Keratinocyte (primary cell): Measurements from ENCODE around the gene OTX1. TPM values are rescaled to one million over a fixed set of nuclear protein-coding genes. Genes with fewer than 3 reads are reported as not detected.

Source experiments
- DNase-seq: peaks from one replicate; pipeline ENCODE4 v3.0.0-alpha.2; 2011; ENCODE audit warnings: low read depth, missing footprints, low spot score
- FAIRE-seq: peaks from 2 replicates; lab custom pipeline; 2011; peaks lifted over from hg19 to GRCh38; lab: Jason Lieb, UNC
- H2AFZ ChIP-seq: 2 replicates; pipeline ENCODE4 v1.6.0; 2012; ENCODE audit warnings: low read length, control low read depth, inconsistent platforms; ENCODE audit not compliant: control insufficient read depth
- H3K27ac ChIP-seq: 2 replicates; pipeline ENCODE4 v1.5.1; 2011; ENCODE audit warnings: low read length; ENCODE audit not compliant: control insufficient read depth, insufficient read depth
- H3K27me3 ChIP-seq: 3 replicates; pipeline ENCODE4 v1.6.0; 2011; ENCODE audit warnings: low read length; ENCODE audit not compliant: control insufficient read depth, insufficient read depth; ENCODE audit errors: extremely low read depth
- H3K36me3 ChIP-seq, 2 experiments: 2 replicates in 1 of 2; 3 replicates in 1 of 2; pipeline ENCODE4 v1.5.1; 2011; ENCODE audit warnings: low read length in 2 of 2, mild to moderate bottlenecking in 1 of 2; ENCODE audit not compliant: control insufficient read depth in 2 of 2, insufficient read depth in 2 of 2; ENCODE audit errors: extremely low read depth in 1 of 2
- H3K4me1 ChIP-seq: 3 replicates; pipeline ENCODE4 v1.5.1; 2011; ENCODE audit warnings: low read length; ENCODE audit not compliant: control insufficient read depth, insufficient read depth; ENCODE audit errors: extremely low read depth
- H3K4me2 ChIP-seq: 3 replicates; pipeline ENCODE4 v1.6.0; 2011; ENCODE audit warnings: low read depth, low read length; ENCODE audit not compliant: control insufficient read depth, insufficient read depth; ENCODE audit errors: extremely low read depth
- H3K4me3 ChIP-seq, 3 experiments: fragments of 200-600 bp in 1 of 3; sonication (generic) in 1 of 3; 2 replicates in 2 of 3; 3 replicates in 1 of 3; pipeline ENCODE4 v1.5.1; 2011 to 2016; ENCODE audit warnings: low read length in 3 of 3, mild to moderate bottlenecking in 3 of 3, control low read depth in 2 of 3, inconsistent platforms in 1 of 3, low read depth in 1 of 3, mixed read lengths in 1 of 3, mixed run types in 1 of 3, moderate library complexity in 1 of 3; ENCODE audit not compliant: control insufficient read depth in 2 of 3, insufficient read depth in 2 of 3; ENCODE audit errors: extremely low read depth in 1 of 3
- H3K79me2 ChIP-seq: 2 replicates; pipeline ENCODE4 v1.6.0; 2012; ENCODE audit warnings: low read length; ENCODE audit not compliant: control insufficient read depth, insufficient read depth
- H3K9ac ChIP-seq: 3 replicates; pipeline ENCODE4 v1.6.0; 2011; ENCODE audit warnings: low read length; ENCODE audit not compliant: control insufficient read depth, insufficient read depth; ENCODE audit errors: extremely low read depth
- H3K9me1 ChIP-seq: 3 replicates; pipeline ENCODE4 v1.6.0; 2011; ENCODE audit warnings: low read length; ENCODE audit not compliant: control insufficient read depth, insufficient read depth; ENCODE audit errors: extremely low read depth
- H3K9me3 ChIP-seq: 2 replicates; pipeline ENCODE4 v1.5.1; 2012; ENCODE audit warnings: low read depth, low read length; ENCODE audit not compliant: control insufficient read depth
- H4K20me1 ChIP-seq: 3 replicates; pipeline ENCODE4 v1.6.0; 2011; ENCODE audit warnings: low read length; ENCODE audit not compliant: control insufficient read depth, insufficient read depth; ENCODE audit errors: extremely low read depth
- CTCF ChIP-seq, 3 experiments: IDR thresholded peaks in 1 of 3; conservative IDR thresholded peaks in 1 of 3; optimal IDR thresholded peaks in 1 of 3; 2 replicates in 2 of 3; 3 replicates in 1 of 3; pipeline versions ENCODE3 to v1.5.1; 2011; ENCODE audit warnings: low read length in 3 of 3, mild to moderate bottlenecking in 3 of 3, moderate library complexity in 2 of 3, control low read depth in 1 of 3, inconsistent platforms in 1 of 3; ENCODE audit not compliant: insufficient read depth in 2 of 3; ENCODE audit errors: extremely low read depth in 1 of 3
- EZH2 ChIP-seq: IDR thresholded peaks from one replicate; pipeline ENCODE4 v1.6.1; 2012; ENCODE audit warnings: inconsistent platforms, mild to moderate bottlenecking, low read length, moderate library complexity
- dilution Hi-C: fragments of 300-500 bp; cut with MboI; formaldehyde crosslinking; loops from one replicate; pipeline ENCODE4 v1.7.0; 2020; ENCODE audit warnings: low sequenced_read_pairs; ENCODE audit not compliant: extremely low pct_ligation_motif_present
- polyA minus RNA-seq, 3 experiments: library from RNA; depleted of rRNA, polyadenylated mRNA; stranded (reverse); fragments of >200 nt; gene quantifications; 1 replicate in 1 of 3; 2 replicates in 1 of 3; 3 replicates in 1 of 3; pipeline ENCODE4 v1.2.3, GENCODE V29; 2011
- polyA plus RNA-seq, 5 experiments: library from polyadenylated mRNA; depleted of rRNA in 3 of 5; stranded (reverse) in 3 of 5; stranded (forward) in 1 of 5; unstranded in 1 of 5; fragments of >200 nt; gene quantifications; 1 replicate in 1 of 5; 2 replicates in 3 of 5; 3 replicates in 1 of 5; pipeline versions ENCODE4 v1.2.1 to v1.2.3, GENCODE V29; 2011 to 2012; ENCODE audit warnings: missing spikeins in 2 of 5, low read depth in 1 of 5, low replicate concordance in 1 of 5

Gene OTX1
- 0.22 to 0.54 TPM (median 0.28 TPM) in 3 replicates for polyA plus RNA-seq
- 0.55 TPM for polyA plus RNA-seq (2011; ENCODE audit: low read depth)
- 0.26 and 0.35 TPM in 2 replicates for polyA plus RNA-seq (2011; cell fraction: cytosol; rRNA removed)
- polyA plus RNA-seq (2011; cell fraction: nucleus; rRNA removed), result 2.1 and 3.3 TPM in 2 replicates
- polyA plus RNA-seq (2012; ENCODE audit: low replicate concordance), result 2.6 and 3.1 TPM in 2 replicates
- 0.10 to 1.0 TPM (median 0.20 TPM) in 3 replicates for polyA minus RNA-seq
- polyA minus RNA-seq (2011; cell fraction: cytosol; rRNA and poly(A)+ RNA removed), result 1.2 TPM
- polyA minus RNA-seq (2011; cell fraction: nucleus; rRNA and poly(A)+ RNA removed), result 2.5 and 3.1 TPM in 2 replicates

- peaks cover 23% of the 10 kb centered on the region for H3K4me1 ChIP-seq
- peak within 1 kb of the TSS; percentile 92 for H3K9ac ChIP-seq
- peak within 1 kb of the TSS; percentile 100 for H3K4me2 ChIP-seq
- peak within 1 kb of the TSS; percentile 98 for H2AFZ ChIP-seq
- H3K9me1 ChIP-seq, result no peaks in the 10 kb centered on the region
- H3K9me3 ChIP-seq, result no peaks in the 10 kb centered on the region
- TF ChIP-seq CTCF (optimal IDR thresholded peaks at IDR 0.05 in 1 of 3, IDR thresholded peaks at IDR 0.05 in 1 of 3, conservative IDR thresholded peaks at IDR 0.05 in 1 of 3; ENCODE audit: extremely low read depth in 1 of 3, insufficient read depth in 2 of 3, low read length in 3 of 3), result no peak
- no peak for TF ChIP-seq EZH2
- peaks cover 8 to 13% of the 10 kb centered on the region in 2 experiments for H3K36me3 ChIP-seq
- DNase-seq (peak; percentile 33), FAIRE-seq (peak; percentile 60)
- dilution Hi-C loops, result no loop called here
- no peaks in the 10 kb centered on the region for H4K20me1 ChIP-seq
- peak within 1 kb of the TSS; percentile 88 for H3K27ac ChIP-seq
- no peaks in the 10 kb centered on the region for H3K27me3 ChIP-seq
- peaks cover 15% of the 10 kb centered on the region for H3K79me2 ChIP-seq
- peak within 1 kb of the TSS; percentile 59 to 99 (median 98) for H3K4me3 ChIP-seq
Measured at GRCh38 chr2:63050334-63051041, at the start of gene OTX1. TSS of gene OTX1 (plus strand) at chr2:63050830. CDS start at chr2:63052991, 2,161 bp downstream.

GRCh38 chr2:63001576-63001975 lies 49.1 kb upstream of the OTX1 start:
- H3K9me1 ChIP-seq, result no peaks in the 10 kb centered on the region
- no peak overlapping the region for H3K4me2 ChIP-seq
- no peaks in the 10 kb centered on the region for H3K9me3 ChIP-seq
- DNase-seq (no peak), FAIRE-seq (no peak)
- no peak overlapping the region for H3K9ac ChIP-seq
- H3K79me2 ChIP-seq, result no peaks in the 10 kb centered on the region
- no peak overlapping the region for H3K4me3 ChIP-seq
- peaks cover 4 to 5% of the 10 kb centered on the region in 2 experiments for H3K36me3 ChIP-seq
- H4K20me1 ChIP-seq, result no peaks in the 10 kb centered on the region
- H2AFZ ChIP-seq, result no peak overlapping the region
- peaks cover 19% of the 10 kb centered on the region for H3K4me1 ChIP-seq
- dilution Hi-C loops, result no loop called here
- H3K27ac ChIP-seq, result no peak overlapping the region
- TF ChIP-seq EZH2, result no peak
- TF ChIP-seq CTCF (optimal IDR thresholded peaks at IDR 0.05 in 1 of 3, IDR thresholded peaks at IDR 0.05 in 1 of 3, conservative IDR thresholded peaks at IDR 0.05 in 1 of 3; ENCODE audit: extremely low read depth in 1 of 3, insufficient read depth in 2 of 3, low read length in 3 of 3), result no peak
- no peaks in the 10 kb centered on the region for H3K27me3 ChIP-seq
